ENCODE results near the gene GYG1.

GRCh38 chr3:149044339-149045083 lies 53.2 kb downstream of the GYG1 start:
- TF ChIP-seq CTCF (IDR thresholded peaks at IDR 0.05; ENCODE audit: poor library complexity, severe bottlenecking) (no peak), RAD21 (conservative IDR thresholded peaks at IDR 0.05) (no peak), TAF1 (IDR thresholded peaks at IDR 0.05; ENCODE audit: low read depth) (no peak)

All from neural cell (in vitro differentiated cells).